SK-N-SH (cell line): ENCODE data around the gene ORM1. TPM values are rescaled to one million over a fixed set of nuclear protein-coding genes. Genes with fewer than 3 reads are reported as not detected.

Experiments
- CTCF ChIA-PET: fragments of 300-600, 350-600 bp; formaldehyde crosslinking; extraction: SDS; loops from one replicate; lab custom pipeline; 2021; lab: Yijun Ruan, JAX
- POLR2A ChIA-PET: fragments of 350-600 bp; sonication (Branson Sonifier 250); formaldehyde crosslinking; extraction: SDS; loops from one replicate; lab custom pipeline; 2020; ENCODE audit warnings: antibody characterized with exemption, inconsistent platforms; lab: Yijun Ruan, JAX
- DNase-seq: peaks from one replicate; pipeline ENCODE4 v3.0.0; 2012
- H2AFZ ChIP-seq: fragments of 200-600 bp; sonication (generic); 2 replicates; pipeline ENCODE4 v1.8.1; 2016; ENCODE audit warnings: antibody characterized with exemption, mild to moderate bottlenecking, low read depth
- H3F3A ChIP-seq: fragments of 200-600 bp; sonication (generic); replicated peaks from 2 replicates; pipeline ENCODE3; 2016; ENCODE audit warnings: antibody characterized with exemption, mild to moderate bottlenecking; ENCODE audit not compliant: insufficient read depth
- H3K27ac ChIP-seq, 2 experiments: fragments of 200-500 bp in 1 of 2; fragments of 200-600 bp in 1 of 2; sonication (Bioruptor generic) in 1 of 2; sonication (generic), shearing (Covaris generic) in 1 of 2; 2 replicates each; pipeline versions ENCODE4 v1.5.1 to v1.6.1; 2014 to 2016; ENCODE audit warnings: low read depth in 2 of 2, inconsistent platforms in 1 of 2, low read length in 1 of 2, mild to moderate bottlenecking in 1 of 2, mixed read lengths in 1 of 2
- H3K27me3 ChIP-seq: fragments of 200-600 bp; sonication (generic), shearing (Covaris generic); 2 replicates; pipeline ENCODE4 v1.6.1; 2016; ENCODE audit warnings: mixed run types; ENCODE audit not compliant: insufficient read depth
- H3K36me3 ChIP-seq, 2 experiments: fragments of 200-500 bp in 1 of 2; fragments of 200-600 bp in 1 of 2; sonication (Bioruptor generic) in 1 of 2; sonication (generic) in 1 of 2; replicated peaks in 1 of 2; 2 replicates each; pipeline versions ENCODE3 to v1.5.1; 2014 to 2016; ENCODE audit warnings: low read length in 1 of 2, mild to moderate bottlenecking in 1 of 2; ENCODE audit not compliant: insufficient read depth in 2 of 2, control insufficient read depth in 1 of 2
- H3K4me1 ChIP-seq, 2 experiments: fragments of 200-500 bp in 1 of 2; fragments of 200-600 bp in 1 of 2; sonication (Bioruptor generic) in 1 of 2; sonication (generic), shearing (Covaris generic) in 1 of 2; 2 replicates each; pipeline versions ENCODE4 v1.5.1 to v1.6.1; 2014 to 2016; ENCODE audit warnings: low read depth in 1 of 2, low read length in 1 of 2, mixed run types in 1 of 2; ENCODE audit not compliant: insufficient read depth in 2 of 2, control insufficient read depth in 1 of 2
- H3K4me2 ChIP-seq: fragments of 200-600 bp; sonication (generic), shearing (Covaris generic); 2 replicates; pipeline ENCODE4 v1.6.1; 2017; ENCODE audit warnings: mixed run types
- H3K4me3 ChIP-seq, 2 experiments: fragments of 200-500 bp in 1 of 2; fragments of 200-600 bp in 1 of 2; sonication (Bioruptor generic) in 1 of 2; sonication (generic), shearing (Covaris generic) in 1 of 2; 2 replicates each; pipeline versions ENCODE4 v1.5.1 to v1.8.1; 2014 to 2016; ENCODE audit warnings: low read depth in 2 of 2, inconsistent platforms in 1 of 2, low read length in 1 of 2, mild to moderate bottlenecking in 1 of 2, mixed read lengths in 1 of 2, moderate library complexity in 1 of 2
- H3K79me2 ChIP-seq: fragments of 200-600 bp; sonication (generic); 2 replicates; pipeline ENCODE4 v1.8.1; 2017; ENCODE audit warnings: mild to moderate bottlenecking; ENCODE audit not compliant: insufficient read depth
- H3K9ac ChIP-seq: fragments of 200-600 bp; sonication (generic); 2 replicates; pipeline ENCODE4 v1.6.1; 2017; ENCODE audit warnings: mixed run types
- H3K9me2 ChIP-seq: fragments of 200-600 bp; sonication (generic); 2 replicates; pipeline ENCODE4 v1.6.1; 2017; ENCODE audit warnings: mixed run types
- H3K9me3 ChIP-seq: fragments of 200-600 bp; sonication (generic); 2 replicates; pipeline ENCODE4 v1.6.1; 2017; ENCODE audit warnings: mixed run types, mild to moderate bottlenecking, moderate library complexity
- H4K20me1 ChIP-seq: fragments of 200-600 bp; sonication (generic); 2 replicates; pipeline ENCODE4 v1.6.1; 2017; ENCODE audit warnings: mild to moderate bottlenecking, mixed run types; ENCODE audit not compliant: insufficient read depth
- CHD2 ChIP-seq: fragments of 150-350 bp; IDR thresholded peaks from 2 replicates; pipeline ENCODE4 v1.6.1; 2018; ENCODE audit warnings: low read length; ENCODE audit not compliant: partially characterized antibody
- CTCF ChIP-seq: fragments of 200-600 bp; sonication (generic); IDR thresholded peaks from 2 replicates; pipeline ENCODE4 v1.6.1; 2017; ENCODE audit warnings: antibody characterized with exemption, mild to moderate bottlenecking, moderate library complexity
- JUND ChIP-seq: IDR thresholded peaks from 2 replicates; pipeline ENCODE4 v1.4.0; 2012
- MAX ChIP-seq: IDR thresholded peaks from 2 replicates; pipeline ENCODE4 v1.4.0; 2012; ENCODE audit warnings: low read depth
- PBX3 ChIP-seq: IDR thresholded peaks from 2 replicates; pipeline ENCODE4; 2012
- RAD21 ChIP-seq: IDR thresholded peaks from 2 replicates; pipeline ENCODE4 v1.6.1; 2012; ENCODE audit warnings: mild to moderate bottlenecking, low read length
- SIN3A ChIP-seq: IDR thresholded peaks from 2 replicates; pipeline ENCODE4 v1.6.1; 2012; ENCODE audit warnings: low read depth, mild to moderate bottlenecking, low read length, moderate library complexity, borderline replicate concordance
- TAF1 ChIP-seq: IDR thresholded peaks from 2 replicates; pipeline ENCODE4 v1.6.1; 2012; ENCODE audit warnings: low read depth, mild to moderate bottlenecking, low read length, moderate library complexity, borderline replicate concordance
- TEAD4 ChIP-seq: IDR thresholded peaks from 2 replicates; pipeline ENCODE4 v1.4.0; 2012; ENCODE audit warnings: mild to moderate bottlenecking, borderline replicate concordance; ENCODE audit not compliant: insufficient read depth
- USF1 ChIP-seq: IDR thresholded peaks from 2 replicates; pipeline ENCODE4 v1.4.0; 2012; ENCODE audit warnings: low read depth, borderline replicate concordance
- USF2 ChIP-seq: fragments of 150-350 bp; IDR thresholded peaks from 2 replicates; pipeline ENCODE4 v1.6.1; 2017; ENCODE audit warnings: antibody characterized with exemption, low read length, low read depth, borderline replicate concordance
- WGBS: methylation state at CpG from one replicate; pipeline ENCODE4 v1.1.6; 2017; ENCODE audit warnings: low lambda C conversion rate; 5-methylcytosine and 5-hydroxymethylcytosine counted together
- polyA plus RNA-seq, 3 experiments: library from polyadenylated mRNA; depleted of rRNA; stranded (reverse); fragments of >200 nt; gene quantifications; 2 replicates each; pipeline ENCODE4 v1.2.3, GENCODE V29; 2012
- TF ChIP-seq, protein P1 (sequence below): IDR thresholded peaks from 2 replicates; pipeline ENCODE4 v1.4.0; 2012; ENCODE audit warnings: low read depth, borderline replicate concordance

Gene ORM1
- polyA plus RNA-seq, 1 of the 3 experiments (the other 2 are of a cell fraction) = not detected

DNA sequence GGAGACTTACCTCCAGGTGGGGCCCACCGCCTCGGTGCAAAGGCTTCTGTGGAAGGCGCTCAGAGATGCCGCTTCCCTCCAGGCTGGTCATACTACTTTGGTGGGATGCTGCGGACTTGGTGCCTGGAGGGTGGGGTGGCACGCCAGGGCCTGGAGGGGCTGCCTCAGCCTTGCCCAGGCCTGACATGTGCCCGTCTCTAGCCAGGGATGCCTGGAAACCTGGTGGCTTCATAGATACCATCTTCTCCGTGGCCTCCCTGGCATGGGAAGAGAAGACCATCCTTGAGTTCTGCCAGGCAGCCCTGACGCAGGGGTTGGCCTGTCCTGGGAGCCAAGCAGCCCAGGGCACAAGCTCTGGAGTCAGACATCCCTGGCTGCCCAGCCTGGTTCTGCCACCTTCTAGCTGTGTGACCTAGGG lies 35.0 kb downstream of the ORM1 start:
- ChIA-PET POLR2A (no interaction called here), CTCF (no interaction called here)
- DNase-seq = no peak
- Histone ChIP-seq H3K27ac (no peak overlapping the region), H4K20me1 (no peaks in the 10 kb centered on the region), H3K9me2 (no peaks in the 10 kb centered on the region), H3K4me1 (no peaks in the 10 kb centered on the region), H3K9me3 (no peaks in the 10 kb centered on the region), H3K4me3 (no peak overlapping the region), H3K4me2 (no peak overlapping the region), H3K9ac (no peak overlapping the region), H3K36me3 (no peaks in the 10 kb centered on the region), H2AFZ (no peak overlapping the region), H3F3A (no peaks in the 10 kb centered on the region), H3K27me3 (no peaks in the 10 kb centered on the region), H3K79me2 (no peaks in the 10 kb centered on the region)
- 100% methylated on average over 4 of the region's 9 CpGs for WGBS
- TF ChIP-seq MAX (no peak), TEAD4 (no peak), TAF1 (no peak), PBX3 (no peak), CTCF (no peak), USF1 (no peak), USF2 (no peak), RAD21 (no peak), CHD2 (no peak), JUND (no peak), SIN3A (no peak)
- TF ChIP-seq, protein P1, sequence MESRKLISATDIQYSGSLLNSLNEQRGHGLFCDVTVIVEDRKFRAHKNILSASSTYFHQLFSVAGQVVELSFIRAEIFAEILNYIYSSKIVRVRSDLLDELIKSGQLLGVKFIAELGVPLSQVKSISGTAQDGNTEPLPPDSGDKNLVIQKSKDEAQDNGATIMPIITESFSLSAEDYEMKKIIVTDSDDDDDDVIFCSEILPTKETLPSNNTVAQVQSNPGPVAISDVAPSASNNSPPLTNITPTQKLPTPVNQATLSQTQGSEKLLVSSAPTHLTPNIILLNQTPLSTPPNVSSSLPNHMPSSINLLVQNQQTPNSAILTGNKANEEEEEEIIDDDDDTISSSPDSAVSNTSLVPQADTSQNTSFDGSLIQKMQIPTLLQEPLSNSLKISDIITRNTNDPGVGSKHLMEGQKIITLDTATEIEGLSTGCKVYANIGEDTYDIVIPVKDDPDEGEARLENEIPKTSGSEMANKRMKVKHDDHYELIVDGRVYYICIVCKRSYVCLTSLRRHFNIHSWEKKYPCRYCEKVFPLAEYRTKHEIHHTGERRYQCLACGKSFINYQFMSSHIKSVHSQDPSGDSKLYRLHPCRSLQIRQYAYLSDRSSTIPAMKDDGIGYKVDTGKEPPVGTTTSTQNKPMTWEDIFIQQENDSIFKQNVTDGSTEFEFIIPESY = no peak
